Mucosa of stomach (tissue), 1 donor: ENCODE measurements around the gene C1RL.
"Not testable (repeated sequence)": the region's sequence is repeated elsewhere in the genome, so short reads cannot be mapped to it uniquely, and the experiment has no call there.

Experiments
- H3K27me3 ChIP-seq: one replicate; pipeline ENCODE4 v1.7.0; 2013; ENCODE audit warnings: mild to moderate bottlenecking, low read length; ENCODE audit not compliant: control insufficient read depth, insufficient read depth
- H3K36me3 ChIP-seq: one replicate; pipeline ENCODE4 v1.7.0; 2013; ENCODE audit warnings: low read length; ENCODE audit not compliant: control insufficient read depth, insufficient read depth
- H3K4me1 ChIP-seq: one replicate; pipeline ENCODE4 v1.7.0; 2013; ENCODE audit warnings: mild to moderate bottlenecking, low read length; ENCODE audit not compliant: control insufficient read depth, insufficient read depth
- H3K4me3 ChIP-seq: one replicate; pipeline ENCODE4 v1.7.0; 2013; ENCODE audit warnings: low read length
- H3K9ac ChIP-seq: one replicate; pipeline ENCODE4 v1.7.0; 2013; ENCODE audit warnings: mild to moderate bottlenecking, low read length, moderate library complexity
- H3K9me3 ChIP-seq: one replicate; pipeline ENCODE4 v1.7.0; 2013; ENCODE audit warnings: mild to moderate bottlenecking, low read length, moderate library complexity; ENCODE audit not compliant: control insufficient read depth
- donor health status: Pancreatic carcinoma.

The C1RL gene

GRCh38 chr12:7109572-7109920 is 532 bp upstream of the C1RL start:
- Histone ChIP-seq H3K36me3 (no peaks in the 10 kb centered on the region), H3K27me3 (no peaks in the 10 kb centered on the region), H3K4me1 (peaks cover 6% of the 10 kb centered on the region), H3K4me3 (no peak overlapping the region), H3K9me3 (no peaks in the 10 kb centered on the region), H3K9ac (peak overlapping the region; percentile 95)

GRCh38 chr12:7108003-7108795 is 815 bp downstream of the C1RL start:
- no peaks in the 10 kb centered on the region for H3K9me3 ChIP-seq
- no peaks in the 10 kb centered on the region for H3K36me3 ChIP-seq
- H3K4me3 ChIP-seq: peak overlapping the region; percentile 66
- H3K4me1 ChIP-seq: peaks cover 6% of the 10 kb centered on the region
- no peaks in the 10 kb centered on the region for H3K27me3 ChIP-seq
- H3K9ac ChIP-seq: peak overlapping the region; percentile 95

- Histone ChIP-seq H3K9ac (peak overlapping the region; percentile 95), H3K4me1 (peaks cover 6% of the 10 kb centered on the region), H3K36me3 (no peaks in the 10 kb centered on the region), H3K4me3 (peak overlapping the region; percentile 66), H3K27me3 (no peaks in the 10 kb centered on the region), H3K9me3 (no peaks in the 10 kb centered on the region)
Observed at GRCh38 chr12:7107636-7108002, 1.4 kb downstream of the C1RL start.

DNA sequence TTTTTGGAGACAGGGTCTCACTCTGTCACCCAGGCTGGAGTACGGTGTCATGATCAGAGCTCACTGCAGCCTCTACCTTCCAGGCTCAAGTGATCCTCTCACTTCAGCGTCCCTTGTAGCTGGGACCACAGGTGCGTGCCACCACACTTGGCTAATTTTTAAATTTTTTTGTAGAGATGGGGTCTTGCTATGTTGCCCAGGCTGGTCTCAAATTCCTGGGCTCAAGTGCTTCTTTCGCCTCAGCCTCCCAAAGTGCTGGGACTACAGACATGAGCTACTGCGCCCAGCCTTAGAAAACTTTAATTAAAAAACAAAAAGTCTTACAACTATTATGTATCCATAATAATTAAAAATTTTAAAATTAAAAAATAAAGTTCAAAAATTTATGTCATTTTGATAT is 1.8 kb downstream of the C1RL start:
- H3K9ac ChIP-seq, H3K4me1 ChIP-seq, H3K36me3 ChIP-seq, H3K27me3 ChIP-seq, H3K4me3 ChIP-seq, H3K9me3 ChIP-seq: not testable (repeated sequence)

- no peaks in the 10 kb centered on the region for H3K9me3 ChIP-seq
- no peak overlapping the region for H3K9ac ChIP-seq
- H3K4me1 ChIP-seq: peaks cover 6% of the 10 kb centered on the region
- H3K27me3 ChIP-seq: no peaks in the 10 kb centered on the region
- H3K4me3 ChIP-seq: no peak overlapping the region
- H3K36me3 ChIP-seq: no peaks in the 10 kb centered on the region
Observed at GRCh38 chr12:7106082-7106481, 2.9 kb downstream of the C1RL start.

GRCh38 chr12:7103837-7104584 is 5.0 kb downstream of the C1RL start:
- Histone ChIP-seq H3K9me3 (no peaks in the 10 kb centered on the region), H3K27me3 (no peaks in the 10 kb centered on the region), H3K4me3 (no peak overlapping the region), H3K9ac (no peak overlapping the region), H3K4me1 (no peaks in the 10 kb centered on the region), H3K36me3 (no peaks in the 10 kb centered on the region)

GRCh38 chr12:7102582-7102981 is 6.4 kb downstream of the C1RL start:
- no peak overlapping the region for H3K4me3 ChIP-seq
- no peak overlapping the region for H3K9ac ChIP-seq
- H3K27me3 ChIP-seq: no peaks in the 10 kb centered on the region
- H3K36me3 ChIP-seq: no peaks in the 10 kb centered on the region
- H3K4me1 ChIP-seq: no peaks in the 10 kb centered on the region
- H3K9me3 ChIP-seq: no peaks in the 10 kb centered on the region

DNA sequence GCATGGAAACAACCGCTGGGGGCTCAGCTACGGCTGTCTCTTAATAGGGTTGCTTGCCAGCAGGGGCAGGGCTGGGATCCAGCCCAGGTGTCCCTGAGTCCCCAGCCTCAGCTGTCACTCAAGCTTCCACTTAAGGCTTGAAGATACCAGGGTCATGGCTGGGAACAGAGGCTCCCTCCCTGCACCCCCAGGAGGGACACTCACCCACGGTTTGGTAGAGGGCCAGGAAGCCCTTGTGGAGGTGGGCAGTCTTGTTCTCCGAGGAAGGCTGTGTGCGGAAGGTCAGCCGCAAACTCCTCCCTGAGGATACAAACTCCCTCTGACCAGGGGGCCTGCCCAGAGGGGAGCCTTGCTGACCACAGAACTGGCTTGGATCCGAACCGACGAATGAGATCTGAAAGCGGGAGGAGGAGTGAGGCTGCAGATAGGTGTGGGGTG is 7.3 kb downstream of the C1RL start:
- no peaks in the 10 kb centered on the region for H3K27me3 ChIP-seq
- no peaks in the 10 kb centered on the region for H3K9me3 ChIP-seq
- H3K36me3 ChIP-seq: no peaks in the 10 kb centered on the region
- no peak overlapping the region for H3K9ac ChIP-seq
- H3K4me3 ChIP-seq: no peak overlapping the region
- no peaks in the 10 kb centered on the region for H3K4me1 ChIP-seq

GRCh38 chr12:7101047-7101693 is 7.8 kb downstream of the C1RL start:
- H3K36me3 ChIP-seq: no peaks in the 10 kb centered on the region
- H3K9me3 ChIP-seq: no peaks in the 10 kb centered on the region
- no peaks in the 10 kb centered on the region for H3K27me3 ChIP-seq
- H3K4me1 ChIP-seq: no peaks in the 10 kb centered on the region
- H3K4me3 ChIP-seq: no peak overlapping the region
- no peak overlapping the region for H3K9ac ChIP-seq

GRCh38 chr12:7100239-7100638 is 8.8 kb downstream of the C1RL start:
- Histone ChIP-seq H3K36me3 (no peaks in the 10 kb centered on the region), H3K9ac (no peak overlapping the region), H3K27me3 (no peaks in the 10 kb centered on the region), H3K4me1 (no peaks in the 10 kb centered on the region), H3K4me3 (no peak overlapping the region), H3K9me3 (no peaks in the 10 kb centered on the region)

DNA sequence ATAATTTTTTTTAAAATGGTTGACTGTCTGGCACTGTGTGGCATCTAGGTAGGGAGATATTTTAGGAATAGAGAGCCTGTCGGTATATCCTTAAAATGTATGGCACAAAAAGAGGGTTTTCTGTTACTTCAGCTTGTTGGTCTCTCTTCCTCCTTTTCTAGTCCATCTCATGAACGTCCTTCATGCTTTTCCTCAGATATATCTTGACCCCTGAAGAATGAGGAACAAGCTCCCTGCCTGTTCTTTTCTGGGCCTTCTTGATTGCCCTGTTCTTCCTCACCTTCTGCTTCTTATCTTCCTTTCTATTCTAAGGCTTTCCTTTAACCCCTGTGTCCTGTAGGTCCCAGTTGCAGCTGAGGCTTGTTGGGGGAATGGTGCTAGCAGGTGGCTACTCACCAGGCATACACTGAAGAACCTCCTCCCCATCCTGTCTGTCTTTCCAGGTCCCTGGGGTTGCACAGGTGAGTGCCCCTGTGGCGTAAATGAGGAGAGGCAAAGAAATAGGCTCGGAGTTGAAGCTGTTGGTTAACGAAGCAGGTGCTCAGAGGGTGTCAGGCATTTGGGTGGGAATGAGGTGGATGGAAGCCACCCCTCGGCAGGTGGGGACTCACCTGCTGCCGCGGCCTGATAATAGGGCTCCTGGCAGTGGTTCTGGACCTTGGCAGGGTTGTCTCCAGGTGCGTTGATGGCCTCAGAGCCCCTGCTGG is 9.6 kb downstream of the C1RL start:
- no peak overlapping the region for H3K4me3 ChIP-seq
- no peaks in the 10 kb centered on the region for H3K27me3 ChIP-seq
- no peaks in the 10 kb centered on the region for H3K9me3 ChIP-seq
- no peaks in the 10 kb centered on the region for H3K4me1 ChIP-seq
- no peaks in the 10 kb centered on the region for H3K36me3 ChIP-seq
- no peak overlapping the region for H3K9ac ChIP-seq

DNA sequence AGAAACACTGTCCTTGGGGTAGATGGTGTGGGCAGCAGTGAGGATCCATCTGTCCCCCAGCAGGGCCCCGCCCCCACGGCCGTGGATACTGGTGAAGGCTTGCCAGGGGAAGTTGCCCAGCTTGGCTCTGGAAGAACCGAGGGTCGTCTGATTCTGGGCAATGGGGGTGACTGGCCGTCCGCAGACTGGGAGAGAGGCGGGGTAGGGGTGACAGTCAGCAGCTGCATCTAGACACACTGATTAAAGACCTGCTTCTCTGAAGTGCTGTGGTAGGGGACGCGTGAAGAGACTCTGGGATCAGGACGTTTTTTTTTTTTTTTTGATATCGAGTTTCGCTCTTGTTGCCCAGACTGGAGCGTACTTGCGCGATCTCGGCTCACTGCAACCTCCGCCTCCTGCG is 12.0 kb downstream of the C1RL start:
- H3K4me1 ChIP-seq: peaks cover 7% of the 10 kb centered on the region
- peaks cover 5% of the 10 kb centered on the region for H3K27me3 ChIP-seq
- H3K9me3 ChIP-seq: no peaks in the 10 kb centered on the region
- no peaks in the 10 kb centered on the region for H3K36me3 ChIP-seq
- no peak overlapping the region for H3K9ac ChIP-seq
- H3K4me3 ChIP-seq: no peak overlapping the region
